Activated T-helper 17 cell treated with anti-CD3 and anti-CD28 coated beads, Interleukin-2, amount 50 U/mL, for 72 hours (primary cell): ENCODE results near the gene OR8D1. TPM values are rescaled to one million over a fixed set of nuclear protein-coding genes. Genes with fewer than 3 reads are reported as not detected.

Source experiments
- ATAC-seq: fragments of 150-1000 bp; cut with Tn5 transposase; replicated peaks from 2 replicates; pipeline ENCODE4 v1.10.0; 2021; ENCODE audit warnings: mild to moderate bottlenecking, moderate library complexity
- H3K27ac Mint-ChIP-seq: one replicate; pipeline ENCODE4 v1.8.0; 2022; ENCODE audit warnings: mixed read lengths
- H3K27me3 Mint-ChIP-seq: one replicate; pipeline ENCODE4 v1.8.0; 2022; ENCODE audit warnings: mixed read lengths
- H3K36me3 Mint-ChIP-seq: one replicate; pipeline ENCODE4 v1.8.0; 2022; ENCODE audit warnings: low read depth, mild to moderate bottlenecking, mixed read lengths
- H3K4me1 Mint-ChIP-seq: one replicate; pipeline ENCODE4 v1.8.0; 2022; ENCODE audit warnings: mixed read lengths
- H3K4me3 Mint-ChIP-seq: one replicate; pipeline ENCODE4 v1.8.0; 2022; ENCODE audit warnings: mild to moderate bottlenecking, mixed read lengths
- H3K9me3 Mint-ChIP-seq: one replicate; pipeline ENCODE4 v1.8.0; 2022; ENCODE audit warnings: mixed read lengths
- total RNA-seq, 2 donors: library from RNA; stranded (reverse); gene quantifications; one replicate each; pipeline ENCODE4 v1.2.3, GENCODE V29; 2022

The OR8D1 gene
- total RNA-seq: not detected

GRCh38 chr11:124313849-124314248 is at the start of gene OR8D1:
Gene OR8D1 (minus strand): TSS chr11:124313949. CDS start chr11:124310766, 3,183 bp downstream.
- no peak for ATAC-seq
- Mint-ChIP-seq H3K27ac (no peak within 1 kb of the TSS), H3K36me3 (no peaks in the 10 kb centered on the region), H3K9me3 (no peaks in the 10 kb centered on the region), H3K4me1 (no peaks in the 10 kb centered on the region), H3K27me3 (no peaks in the 10 kb centered on the region), H3K4me3 (no peak within 1 kb of the TSS)

GRCh38 chr11:124359566-124359965 is 45.8 kb upstream of the OR8D1 start:
- no peak for ATAC-seq
- Mint-ChIP-seq H3K4me3 (no peak overlapping the region), H3K36me3 (no peaks in the 10 kb centered on the region), H3K27me3 (no peaks in the 10 kb centered on the region), H3K27ac (no peak overlapping the region), H3K9me3 (no peaks in the 10 kb centered on the region), H3K4me1 (no peaks in the 10 kb centered on the region)

- ATAC-seq: no peak
Observed at GRCh38 chr11:124346311-124346955, 32.7 kb upstream of the OR8D1 start.

GRCh38 chr11:124344346-124344745 is 30.6 kb upstream of the OR8D1 start:
- Mint-ChIP-seq H3K4me1 (no peaks in the 10 kb centered on the region), H3K4me3 (no peak overlapping the region), H3K9me3 (no peaks in the 10 kb centered on the region), H3K27ac (no peak overlapping the region), H3K36me3 (no peaks in the 10 kb centered on the region), H3K27me3 (peaks cover under 1% of the 10 kb centered on the region)
- ATAC-seq: no peak

More at GRCh38 chr11:124346311-124346955, 32.7 kb upstream of the OR8D1 start:
- H3K9me3 Mint-ChIP-seq: no peaks in the 10 kb centered on the region
- no peaks in the 10 kb centered on the region for H3K4me1 Mint-ChIP-seq
- no peak overlapping the region for H3K27ac Mint-ChIP-seq
- H3K36me3 Mint-ChIP-seq: no peaks in the 10 kb centered on the region
- H3K4me3 Mint-ChIP-seq: no peak overlapping the region
- no peaks in the 10 kb centered on the region for H3K27me3 Mint-ChIP-seq

GRCh38 chr11:124340142-124340447 is 26.3 kb upstream of the OR8D1 start:
- H3K27me3 Mint-ChIP-seq: peaks cover 4% of the 10 kb centered on the region
- no peaks in the 10 kb centered on the region for H3K36me3 Mint-ChIP-seq
- no peaks in the 10 kb centered on the region for H3K4me1 Mint-ChIP-seq
- no peak overlapping the region for H3K27ac Mint-ChIP-seq
- H3K9me3 Mint-ChIP-seq: no peaks in the 10 kb centered on the region
- H3K4me3 Mint-ChIP-seq: no peak overlapping the region
- ATAC-seq: no peak

- no peaks in the 10 kb centered on the region for H3K4me1 Mint-ChIP-seq
- H3K27ac Mint-ChIP-seq: no peak overlapping the region
- H3K4me3 Mint-ChIP-seq: no peak overlapping the region
- H3K9me3 Mint-ChIP-seq: no peaks in the 10 kb centered on the region
- ATAC-seq: no peak
- peaks cover 4% of the 10 kb centered on the region for H3K27me3 Mint-ChIP-seq
- no peaks in the 10 kb centered on the region for H3K36me3 Mint-ChIP-seq
Observed at GRCh38 chr11:124339396-124340141, 25.8 kb upstream of the OR8D1 start.

GRCh38 chr11:124331873-124332272 is 18.1 kb upstream of the OR8D1 start:
- Mint-ChIP-seq H3K4me3 (no peak overlapping the region), H3K27ac (no peak overlapping the region), H3K36me3 (no peaks in the 10 kb centered on the region), H3K9me3 (no peaks in the 10 kb centered on the region), H3K4me1 (no peaks in the 10 kb centered on the region), H3K27me3 (peaks cover 22% of the 10 kb centered on the region)
- ATAC-seq: no peak

GRCh38 chr11:124329787-124330478 is 16.2 kb upstream of the OR8D1 start:
- peaks cover 28% of the 10 kb centered on the region for H3K27me3 Mint-ChIP-seq
- H3K27ac Mint-ChIP-seq: no peak overlapping the region
- H3K4me1 Mint-ChIP-seq: no peaks in the 10 kb centered on the region
- H3K9me3 Mint-ChIP-seq: no peaks in the 10 kb centered on the region
- ATAC-seq: no peak
- H3K36me3 Mint-ChIP-seq: no peaks in the 10 kb centered on the region
- no peak overlapping the region for H3K4me3 Mint-ChIP-seq

- Mint-ChIP-seq H3K27me3 (peaks cover 34% of the 10 kb centered on the region), H3K36me3 (no peaks in the 10 kb centered on the region), H3K4me1 (no peaks in the 10 kb centered on the region), H3K9me3 (no peaks in the 10 kb centered on the region), H3K4me3 (no peak overlapping the region), H3K27ac (no peak overlapping the region)
- no peak for ATAC-seq
Observed at GRCh38 chr11:124327775-124328174, 14.0 kb upstream of the OR8D1 start.

- H3K4me1 Mint-ChIP-seq: no peaks in the 10 kb centered on the region
- H3K27me3 Mint-ChIP-seq: peaks cover 18% of the 10 kb centered on the region
- no peak overlapping the region for H3K4me3 Mint-ChIP-seq
- H3K9me3 Mint-ChIP-seq: no peaks in the 10 kb centered on the region
- H3K36me3 Mint-ChIP-seq: no peaks in the 10 kb centered on the region
- no peak for ATAC-seq
- H3K27ac Mint-ChIP-seq: no peak overlapping the region
Observed at GRCh38 chr11:124322356-124322755, 8.6 kb upstream of the OR8D1 start.

GRCh38 chr11:124320097-124320496 is 6.3 kb upstream of the OR8D1 start, which contains the start of gene OR8D2:
Gene OR8D2 (minus strand): TSS chr11:124320197. CDS start chr11:124320197, 0 bp downstream.
- no peak within 1 kb of the TSS for H3K27ac Mint-ChIP-seq
- H3K4me3 Mint-ChIP-seq: no peak within 1 kb of the TSS
- no peak for ATAC-seq
- H3K4me1 Mint-ChIP-seq: no peaks in the 10 kb centered on the region
- no peaks in the 10 kb centered on the region for H3K9me3 Mint-ChIP-seq
- no peaks in the 10 kb centered on the region for H3K36me3 Mint-ChIP-seq
- peaks cover 14% of the 10 kb centered on the region for H3K27me3 Mint-ChIP-seq

GRCh38 chr11:124315052-124315451 is 1.3 kb upstream of the OR8D1 start:
- no peaks in the 10 kb centered on the region for H3K4me1 Mint-ChIP-seq
- no peaks in the 10 kb centered on the region for H3K9me3 Mint-ChIP-seq
- no peak overlapping the region for H3K27ac Mint-ChIP-seq
- ATAC-seq: no peak
- H3K36me3 Mint-ChIP-seq: no peaks in the 10 kb centered on the region
- H3K27me3 Mint-ChIP-seq: no peaks in the 10 kb centered on the region
- no peak overlapping the region for H3K4me3 Mint-ChIP-seq

- Mint-ChIP-seq H3K4me3 (no peak overlapping the region), H3K36me3 (no peaks in the 10 kb centered on the region), H3K27me3 (no peaks in the 10 kb centered on the region), H3K9me3 (no peaks in the 10 kb centered on the region), H3K4me1 (no peaks in the 10 kb centered on the region), H3K27ac (no peak overlapping the region)
- no peak for ATAC-seq
Observed at GRCh38 chr11:124313131-124313530, 618 bp downstream of the OR8D1 start.

- no peaks in the 10 kb centered on the region for H3K4me1 Mint-ChIP-seq
- H3K9me3 Mint-ChIP-seq: no peaks in the 10 kb centered on the region
- no peak overlapping the region for H3K27ac Mint-ChIP-seq
- H3K27me3 Mint-ChIP-seq: peaks cover 2% of the 10 kb centered on the region
- H3K36me3 Mint-ChIP-seq: no peaks in the 10 kb centered on the region
- ATAC-seq: no peak
- no peak overlapping the region for H3K4me3 Mint-ChIP-seq
Observed at GRCh38 chr11:124311670-124312069, 2.1 kb downstream of the OR8D1 start.

- no peak overlapping the region for H3K27ac Mint-ChIP-seq
- peaks cover 6% of the 10 kb centered on the region for H3K27me3 Mint-ChIP-seq
Observed at GRCh38 chr11:124311269-124311668, 2.5 kb downstream of the OR8D1 start.

More at GRCh38 chr11:124311269-124311668, 2.5 kb downstream of the OR8D1 start:
- Mint-ChIP-seq H3K36me3 (no peaks in the 10 kb centered on the region), H3K4me1 (no peaks in the 10 kb centered on the region), H3K9me3 (no peaks in the 10 kb centered on the region), H3K4me3 (no peak overlapping the region)
- ATAC-seq: no peak
